Smooth muscle cell (in vitro differentiated cells): ENCODE results near the gene DNM3. TPM values are rescaled to one million over a fixed set of nuclear protein-coding genes. Genes with fewer than 3 reads are reported as not detected.
A peak's percentile ranks its signal among the peaks of the same experiment; 100 is the strongest.

ENCODE experiments used
- DNase-seq: peaks from one replicate; lab custom pipeline; 2025; ENCODE audit not compliant: unreplicated experiment; lab: John Stamatoyannopoulos, UW
- H2AFZ ChIP-seq: fragments of 200-600 bp; sonication (generic); 2 replicates; pipeline ENCODE4 v1.6.0; 2016; ENCODE audit warnings: antibody characterized with exemption, low read depth, mild to moderate bottlenecking
- H3F3A ChIP-seq: fragments of 200-600 bp; sonication (generic); 2 replicates; pipeline ENCODE4 v1.6.0; 2017; ENCODE audit warnings: antibody characterized with exemption, low read depth
- H3K27ac ChIP-seq: fragments of 200-600 bp; sonication (generic); 2 replicates; pipeline ENCODE4 v1.5.1; 2016; ENCODE audit warnings: low read depth, mild to moderate bottlenecking
- H3K27me3 ChIP-seq: fragments of 200-600 bp; sonication (generic); 2 replicates; pipeline ENCODE4 v1.6.1; 2016; ENCODE audit warnings: low read depth, mild to moderate bottlenecking
- H3K36me3 ChIP-seq: fragments of 200-600 bp; sonication (generic); 2 replicates; pipeline ENCODE4 v1.5.1; 2016; ENCODE audit warnings: low read depth
- H3K4me1 ChIP-seq: fragments of 200-600 bp; sonication (generic); 2 replicates; pipeline ENCODE4 v1.5.1; 2016; ENCODE audit warnings: low read depth
- H3K4me2 ChIP-seq: fragments of 200-600 bp; sonication (generic); 2 replicates; pipeline ENCODE4 v1.6.0; 2016; ENCODE audit warnings: mild to moderate bottlenecking
- H3K4me3 ChIP-seq: fragments of 200-600 bp; sonication (generic); 2 replicates; pipeline ENCODE4 v1.5.1; 2016; ENCODE audit warnings: mild to moderate bottlenecking
- H3K79me2 ChIP-seq: fragments of 200-600 bp; sonication (generic); 2 replicates; pipeline ENCODE4 v1.6.0; 2016; ENCODE audit warnings: low read depth, mild to moderate bottlenecking
- H3K9ac ChIP-seq: fragments of 200-600 bp; sonication (generic); 2 replicates; pipeline ENCODE4 v1.6.0; 2016; ENCODE audit warnings: low read depth
- H3K9me3 ChIP-seq: fragments of 200-600 bp; sonication (generic); replicated peaks from 2 replicates; pipeline ENCODE4 v1.5.1; 2016; ENCODE audit warnings: low read depth
- H4K20me1 ChIP-seq: fragments of 200-600 bp; sonication (generic); 2 replicates; pipeline ENCODE4 v1.6.0; 2016; ENCODE audit warnings: low read depth
- WGBS: methylation state at CpG from one replicate; pipeline ENCODE4 v1.1.7; 2016; ENCODE audit warnings: low lambda C conversion rate; 5-methylcytosine and 5-hydroxymethylcytosine counted together
- polyA plus RNA-seq: library from polyadenylated mRNA; unstranded; fragments of >200 nt; fragmentation: Nextera tagmentation; extraction: Ambion mirVana; gene quantifications from 2 replicates; pipeline ENCODE4 v1.2.1, GENCODE V29; 2016
- total RNA-seq: library from RNA; depleted of rRNA; stranded (reverse); fragments of >200 nt; gene quantifications from 2 replicates; pipeline ENCODE4 v1.2.3, GENCODE V29; 2014
- TF ChIP-seq, protein P1 (sequence below): fragments of 200-600 bp; sonication (generic); IDR thresholded peaks from 2 replicates; pipeline ENCODE4 v1.5.1; 2017; ENCODE audit warnings: borderline replicate concordance, mild to moderate bottlenecking, antibody characterized with exemption; ENCODE audit not compliant: insufficient read depth, poor library complexity, severe bottlenecking

The DNM3 gene
- total and polyA plus RNA-seq, 2 experiments from 2014 or later, result 1.7 to 3.0 TPM

- H3K4me3 ChIP-seq, result no peak overlapping the region
- H3K79me2 ChIP-seq, result peaks cover 18% of the 10 kb centered on the region
- no peaks in the 10 kb centered on the region for H3K27me3 ChIP-seq
- H4K20me1 ChIP-seq, result no peaks in the 10 kb centered on the region
- peak overlapping the region; percentile 74 for H3K9ac ChIP-seq
- H3K4me1 ChIP-seq, result peaks cover 41% of the 10 kb centered on the region
- TF ChIP-seq, protein P1, sequence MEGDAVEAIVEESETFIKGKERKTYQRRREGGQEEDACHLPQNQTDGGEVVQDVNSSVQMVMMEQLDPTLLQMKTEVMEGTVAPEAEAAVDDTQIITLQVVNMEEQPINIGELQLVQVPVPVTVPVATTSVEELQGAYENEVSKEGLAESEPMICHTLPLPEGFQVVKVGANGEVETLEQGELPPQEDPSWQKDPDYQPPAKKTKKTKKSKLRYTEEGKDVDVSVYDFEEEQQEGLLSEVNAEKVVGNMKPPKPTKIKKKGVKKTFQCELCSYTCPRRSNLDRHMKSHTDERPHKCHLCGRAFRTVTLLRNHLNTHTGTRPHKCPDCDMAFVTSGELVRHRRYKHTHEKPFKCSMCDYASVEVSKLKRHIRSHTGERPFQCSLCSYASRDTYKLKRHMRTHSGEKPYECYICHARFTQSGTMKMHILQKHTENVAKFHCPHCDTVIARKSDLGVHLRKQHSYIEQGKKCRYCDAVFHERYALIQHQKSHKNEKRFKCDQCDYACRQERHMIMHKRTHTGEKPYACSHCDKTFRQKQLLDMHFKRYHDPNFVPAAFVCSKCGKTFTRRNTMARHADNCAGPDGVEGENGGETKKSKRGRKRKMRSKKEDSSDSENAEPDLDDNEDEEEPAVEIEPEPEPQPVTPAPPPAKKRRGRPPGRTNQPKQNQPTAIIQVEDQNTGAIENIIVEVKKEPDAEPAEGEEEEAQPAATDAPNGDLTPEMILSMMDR, result peak; percentile 73
- H3K4me2 ChIP-seq, result peak overlapping the region; percentile 74
- peaks cover 29% of the 10 kb centered on the region for H3F3A ChIP-seq
- DNase-seq, result no peak
- H3K9me3 ChIP-seq, result no peaks in the 10 kb centered on the region
- 24% methylated on average over 9 of the region's 9 CpGs for WGBS
- no peaks in the 10 kb centered on the region for H3K36me3 ChIP-seq
- H3K27ac ChIP-seq, result peak overlapping the region; percentile 97
- H2AFZ ChIP-seq, result no peak overlapping the region
Measured at GRCh38 chr1:172398970-172399755, 557.9 kb downstream of the DNM3 start.

GRCh38 chr1:172399756-172400721 is 558.7 kb downstream of the DNM3 start:
- no peaks in the 10 kb centered on the region for H3K9me3 ChIP-seq
- H3F3A ChIP-seq, result peaks cover 28% of the 10 kb centered on the region
- no peaks in the 10 kb centered on the region for H3K27me3 ChIP-seq
- WGBS, result 52% methylated on average over 6 of the region's 6 CpGs
- peak overlapping the region; percentile 74 for H3K4me2 ChIP-seq
- H3K4me3 ChIP-seq, result no peak overlapping the region
- peak overlapping the region; percentile 97 for H3K27ac ChIP-seq
- peak overlapping the region; percentile 83 for H3K9ac ChIP-seq
- DNase-seq, result no peak
- H3K36me3 ChIP-seq, result no peaks in the 10 kb centered on the region
- peaks cover 18% of the 10 kb centered on the region for H3K79me2 ChIP-seq
- H3K4me1 ChIP-seq, result peaks cover 34% of the 10 kb centered on the region
- peak overlapping the region; percentile 88 for H2AFZ ChIP-seq
- H4K20me1 ChIP-seq, result no peaks in the 10 kb centered on the region
- TF ChIP-seq, protein P1, result no peak

GRCh38 chr1:172400722-172401105 is 559.4 kb downstream of the DNM3 start:
- no peaks in the 10 kb centered on the region for H4K20me1 ChIP-seq
- DNase-seq, result no peak
- H3K36me3 ChIP-seq, result no peaks in the 10 kb centered on the region
- peaks cover 18% of the 10 kb centered on the region for H3K79me2 ChIP-seq
- H3K27ac ChIP-seq, result peak overlapping the region; percentile 97
- H2AFZ ChIP-seq, result peak overlapping the region; percentile 88
- no peaks in the 10 kb centered on the region for H3K27me3 ChIP-seq
- WGBS, result 35% methylated on average over 1 of the region's 1 CpG
- peaks cover 34% of the 10 kb centered on the region for H3K4me1 ChIP-seq
- TF ChIP-seq, protein P1, result no peak
- H3K9ac ChIP-seq, result peak overlapping the region; percentile 83
- H3K4me3 ChIP-seq, result no peak overlapping the region
- H3F3A ChIP-seq, result peaks cover 28% of the 10 kb centered on the region
- H3K9me3 ChIP-seq, result no peaks in the 10 kb centered on the region
- peak overlapping the region; percentile 74 for H3K4me2 ChIP-seq
